ENCODE measurements around the gene CMTM3. TPM values are rescaled to one million over a fixed set of nuclear protein-coding genes. Genes with fewer than 3 reads are reported as not detected.

Gene CMTM3, protein sequence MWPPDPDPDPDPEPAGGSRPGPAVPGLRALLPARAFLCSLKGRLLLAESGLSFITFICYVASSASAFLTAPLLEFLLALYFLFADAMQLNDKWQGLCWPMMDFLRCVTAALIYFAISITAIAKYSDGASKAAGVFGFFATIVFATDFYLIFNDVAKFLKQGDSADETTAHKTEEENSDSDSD
- 89.2 and 91.6 TPM in 2 replicates for total RNA-seq
- long read RNA-seq, partial matches to known transcripts, result 2 of 12 reads
- long read RNA-seq, other reads (novel, unspliced or antisense), result 6 of 12 reads

GRCh38 chr16:66604376-66605176 lies at the start of gene CMTM3:
TSS of gene CMTM3 (plus strand) at chr16:66604704. CDS start at chr16:66604806, 102 bp downstream.
- peak; percentile 83 for DNase-seq (ENCODE audit: low read depth, low spot score)
- Mint-ChIP-seq H3K27me3 (ENCODE audit: low read depth) (peaks cover 2% of the 10 kb centered on the region), H3K36me3 (ENCODE audit: low read depth) (no peaks in the 10 kb centered on the region), H3K4me3 (peak within 1 kb of the TSS; percentile 100), H3K27ac (ENCODE audit: unreplicated experiment) (peak within 1 kb of the TSS; percentile 94), H3K4me1 (peaks cover 30% of the 10 kb centered on the region), H3K9me3 (no peaks in the 10 kb centered on the region)
- peak; percentile 92 for TF ChIP-seq CTCF (conservative IDR thresholded peaks at IDR 0.05)

DNA sequence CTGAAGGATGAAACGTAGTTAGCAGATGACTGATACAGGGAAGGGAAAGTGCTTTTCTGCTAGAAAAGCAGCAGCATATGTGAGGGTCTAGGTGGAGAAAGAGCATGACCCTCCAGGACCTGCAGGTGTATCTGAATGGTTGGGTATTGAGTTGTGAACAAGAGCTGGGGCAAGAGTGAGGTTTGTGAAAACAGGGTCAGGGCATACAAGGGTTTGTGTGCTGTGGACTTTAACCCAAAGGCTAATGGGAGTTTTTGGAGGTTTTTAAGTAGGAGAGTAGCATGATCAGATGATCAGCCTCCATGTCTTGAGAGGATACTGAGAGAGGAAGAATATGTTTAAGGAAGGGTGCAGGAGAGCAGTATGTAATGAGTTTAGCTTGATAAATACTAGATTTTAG lies 44.4 kb upstream of the CMTM3 start:
- DNase-seq (ENCODE audit: low read depth, low spot score), result no peak
- Mint-ChIP-seq H3K4me1 (peaks cover 22% of the 10 kb centered on the region), H3K27ac (ENCODE audit: unreplicated experiment) (peak overlapping the region; percentile 44), H3K4me3 (no peak overlapping the region), H3K9me3 (no peaks in the 10 kb centered on the region), H3K36me3 (ENCODE audit: low read depth) (peaks cover 15% of the 10 kb centered on the region), H3K27me3 (ENCODE audit: low read depth) (no peaks in the 10 kb centered on the region)
- no peak for TF ChIP-seq CTCF (conservative IDR thresholded peaks at IDR 0.05)

GRCh38 chr16:66561381-66562080 lies 43.0 kb upstream of the CMTM3 start:
- Mint-ChIP-seq H3K27me3 (ENCODE audit: low read depth) (no peaks in the 10 kb centered on the region), H3K9me3 (no peaks in the 10 kb centered on the region), H3K27ac (ENCODE audit: unreplicated experiment) (no peak overlapping the region)

GRCh38 chr16:66562409-66562808 lies 42.1 kb upstream of the CMTM3 start:
- peaks cover 16% of the 10 kb centered on the region for H3K36me3 Mint-ChIP-seq (ENCODE audit: low read depth)
- H3K27ac Mint-ChIP-seq (ENCODE audit: unreplicated experiment), result no peak overlapping the region
- peaks cover 10% of the 10 kb centered on the region for H3K4me1 Mint-ChIP-seq
- H3K27me3 Mint-ChIP-seq (ENCODE audit: low read depth), result no peaks in the 10 kb centered on the region
- no peak for TF ChIP-seq CTCF (conservative IDR thresholded peaks at IDR 0.05)
- H3K4me3 Mint-ChIP-seq, result no peak overlapping the region
- H3K9me3 Mint-ChIP-seq, result no peaks in the 10 kb centered on the region
- DNase-seq (ENCODE audit: low read depth, low spot score), result no peak

More at GRCh38 chr16:66561381-66562080, 43.0 kb upstream of the CMTM3 start:
- peaks cover 12% of the 10 kb centered on the region for H3K36me3 Mint-ChIP-seq (ENCODE audit: low read depth)
- no peak overlapping the region for H3K4me3 Mint-ChIP-seq
- TF ChIP-seq CTCF (conservative IDR thresholded peaks at IDR 0.05), result no peak
- DNase-seq (ENCODE audit: low read depth, low spot score), result no peak
- H3K4me1 Mint-ChIP-seq, result peaks cover 10% of the 10 kb centered on the region

GRCh38 chr16:66562986-66563385 lies 41.5 kb upstream of the CMTM3 start:
- H3K27ac Mint-ChIP-seq (ENCODE audit: unreplicated experiment), result no peak overlapping the region
- no peak for TF ChIP-seq CTCF (conservative IDR thresholded peaks at IDR 0.05)

More at GRCh38 chr16:66562986-66563385, 41.5 kb upstream of the CMTM3 start:
- Mint-ChIP-seq H3K4me3 (no peak overlapping the region), H3K27me3 (ENCODE audit: low read depth) (no peaks in the 10 kb centered on the region), H3K9me3 (no peaks in the 10 kb centered on the region), H3K36me3 (ENCODE audit: low read depth) (peaks cover 18% of the 10 kb centered on the region), H3K4me1 (peaks cover 10% of the 10 kb centered on the region)
- DNase-seq (ENCODE audit: low read depth, low spot score), result no peak
